ENCODE data around the gene CAMSAP2. TPM values are rescaled to one million over a fixed set of nuclear protein-coding genes. Genes with fewer than 3 reads are reported as not detected.

Gene CAMSAP2
- total RNA-seq, 1 donor from 2014 or later: 47.9 TPM

DNA sequence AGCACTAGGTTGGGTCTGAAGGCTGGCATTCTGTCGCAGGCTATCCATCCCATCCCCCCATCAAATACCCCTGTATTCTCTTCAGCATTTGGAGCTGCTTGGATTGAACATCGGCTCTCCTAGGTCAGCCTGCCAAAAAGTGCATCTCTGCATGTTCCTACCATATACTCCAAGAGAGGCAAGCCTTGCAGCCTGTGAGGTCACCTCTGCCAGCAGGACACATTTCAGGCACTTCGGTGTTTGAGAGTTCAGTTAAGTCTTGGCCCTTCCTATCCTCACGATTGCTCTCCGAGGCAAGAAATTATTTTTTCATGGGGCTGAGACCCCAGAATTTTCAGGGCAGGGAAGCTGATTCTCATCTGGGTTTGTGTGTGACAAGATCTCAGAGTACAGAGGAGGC, 136.7 kb downstream of the CAMSAP2 start:
- Mint-ChIP-seq H3K4me3 (no peak overlapping the region), H3K4me1 (peaks cover 9% of the 10 kb centered on the region), H3K36me3 (no peaks in the 10 kb centered on the region), H3K27ac (no peak overlapping the region), H3K27me3 (ENCODE audit: low read depth) (no peaks in the 10 kb centered on the region), H3K9me3 (no peaks in the 10 kb centered on the region)
- no peak for DNase-seq (ENCODE audit: low spot score in 2 of 2, unreplicated experiment in 2 of 2)
- TF ChIP-seq, protein P1, sequence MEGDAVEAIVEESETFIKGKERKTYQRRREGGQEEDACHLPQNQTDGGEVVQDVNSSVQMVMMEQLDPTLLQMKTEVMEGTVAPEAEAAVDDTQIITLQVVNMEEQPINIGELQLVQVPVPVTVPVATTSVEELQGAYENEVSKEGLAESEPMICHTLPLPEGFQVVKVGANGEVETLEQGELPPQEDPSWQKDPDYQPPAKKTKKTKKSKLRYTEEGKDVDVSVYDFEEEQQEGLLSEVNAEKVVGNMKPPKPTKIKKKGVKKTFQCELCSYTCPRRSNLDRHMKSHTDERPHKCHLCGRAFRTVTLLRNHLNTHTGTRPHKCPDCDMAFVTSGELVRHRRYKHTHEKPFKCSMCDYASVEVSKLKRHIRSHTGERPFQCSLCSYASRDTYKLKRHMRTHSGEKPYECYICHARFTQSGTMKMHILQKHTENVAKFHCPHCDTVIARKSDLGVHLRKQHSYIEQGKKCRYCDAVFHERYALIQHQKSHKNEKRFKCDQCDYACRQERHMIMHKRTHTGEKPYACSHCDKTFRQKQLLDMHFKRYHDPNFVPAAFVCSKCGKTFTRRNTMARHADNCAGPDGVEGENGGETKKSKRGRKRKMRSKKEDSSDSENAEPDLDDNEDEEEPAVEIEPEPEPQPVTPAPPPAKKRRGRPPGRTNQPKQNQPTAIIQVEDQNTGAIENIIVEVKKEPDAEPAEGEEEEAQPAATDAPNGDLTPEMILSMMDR (IDR thresholded peaks at IDR 0.05; ENCODE audit: unreplicated experiment): no peak

- Mint-ChIP-seq H3K27me3 (ENCODE audit: low read depth) (no peaks in the 10 kb centered on the region), H3K4me3 (no peak overlapping the region), H3K27ac (no peak overlapping the region), H3K36me3 (no peaks in the 10 kb centered on the region), H3K4me1 (peaks cover 9% of the 10 kb centered on the region), H3K9me3 (no peaks in the 10 kb centered on the region)
- TF ChIP-seq, protein P1 (IDR thresholded peaks at IDR 0.05; ENCODE audit: unreplicated experiment): no peak
- no peak for DNase-seq (ENCODE audit: low spot score in 2 of 2, unreplicated experiment in 2 of 2)
Measured at GRCh38 chr1:200877010-200877409, 138.3 kb downstream of the CAMSAP2 start.

DNA sequence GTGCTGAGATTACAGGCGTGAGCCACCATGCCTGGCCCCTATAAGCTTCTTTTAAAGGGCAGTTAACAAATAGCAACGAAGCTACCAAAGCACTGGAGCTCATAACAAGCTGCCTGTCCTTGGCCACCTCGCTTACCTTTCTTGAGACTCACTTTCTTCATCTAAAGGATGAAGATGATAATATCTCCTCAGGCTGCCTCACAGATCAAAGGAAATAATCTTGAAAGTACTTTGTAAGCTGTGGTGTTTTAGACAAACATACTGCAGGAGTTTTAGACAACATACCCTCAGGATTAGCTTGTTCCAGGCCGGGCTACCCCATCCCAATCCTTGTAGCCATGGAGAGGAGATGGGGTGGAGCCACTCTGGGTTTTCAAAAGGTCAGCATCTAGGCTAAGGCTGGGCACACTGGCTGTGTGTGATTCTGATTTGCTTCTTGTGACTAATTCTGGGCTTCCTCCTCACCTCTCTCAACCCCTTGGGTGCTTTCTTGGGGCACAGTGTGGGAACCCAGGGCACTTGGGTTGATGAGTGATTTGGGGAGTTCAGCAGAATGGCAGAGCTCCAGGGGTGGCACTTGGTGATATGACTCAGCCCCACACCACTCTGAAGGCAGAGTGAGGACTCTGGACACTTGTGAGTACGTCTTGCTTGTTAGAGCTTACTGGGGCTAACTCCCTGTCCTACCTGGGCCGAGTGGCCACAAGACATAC, 139.3 kb downstream of the CAMSAP2 start:
- H3K27ac Mint-ChIP-seq: no peak overlapping the region
- H3K36me3 Mint-ChIP-seq: no peaks in the 10 kb centered on the region
- no peaks in the 10 kb centered on the region for H3K9me3 Mint-ChIP-seq
- TF ChIP-seq, protein P1 (IDR thresholded peaks at IDR 0.05; ENCODE audit: unreplicated experiment): no peak
- H3K27me3 Mint-ChIP-seq (ENCODE audit: low read depth): no peaks in the 10 kb centered on the region
- peaks cover 9% of the 10 kb centered on the region for H3K4me1 Mint-ChIP-seq
- no peak overlapping the region for H3K4me3 Mint-ChIP-seq
- DNase-seq (ENCODE audit: low spot score in 2 of 2, unreplicated experiment in 2 of 2): no peak

- H3K4me1 Mint-ChIP-seq: peaks cover 9% of the 10 kb centered on the region
- H3K27ac Mint-ChIP-seq: no peak overlapping the region
- TF ChIP-seq, protein P1 (IDR thresholded peaks at IDR 0.05; ENCODE audit: unreplicated experiment): no peak
- no peaks in the 10 kb centered on the region for H3K27me3 Mint-ChIP-seq (ENCODE audit: low read depth)
- no peak for DNase-seq (ENCODE audit: low spot score in 2 of 2, unreplicated experiment in 2 of 2)
- no peaks in the 10 kb centered on the region for H3K36me3 Mint-ChIP-seq
- H3K9me3 Mint-ChIP-seq: no peaks in the 10 kb centered on the region
- H3K4me3 Mint-ChIP-seq: no peak overlapping the region
Measured at GRCh38 chr1:200880212-200880611, 141.5 kb downstream of the CAMSAP2 start.

DNA sequence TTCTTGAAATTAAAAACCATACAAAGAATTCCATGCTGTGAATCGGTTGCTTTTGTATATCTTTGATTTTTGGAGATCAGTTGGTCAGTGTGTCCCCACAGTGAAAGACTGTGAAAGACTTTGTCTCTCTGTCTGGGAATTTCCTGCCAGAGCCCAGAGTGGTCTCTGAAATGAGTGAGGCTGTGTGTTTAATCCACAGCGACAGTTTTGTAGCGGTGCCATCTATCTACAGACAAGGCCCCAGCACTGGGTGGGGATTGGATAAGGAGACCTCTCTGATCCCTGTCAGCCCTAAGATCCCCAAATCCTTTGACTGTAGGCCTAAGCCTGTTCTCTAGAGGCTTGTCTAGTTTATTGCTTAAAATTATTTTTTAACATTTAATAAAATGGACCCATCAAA, 144.4 kb downstream of the CAMSAP2 start:
- DNase-seq (ENCODE audit: low spot score in 2 of 2, unreplicated experiment in 2 of 2): no peak
- H3K4me1 Mint-ChIP-seq: no peaks in the 10 kb centered on the region
- no peak overlapping the region for H3K4me3 Mint-ChIP-seq
- no peak overlapping the region for H3K27ac Mint-ChIP-seq
- H3K36me3 Mint-ChIP-seq: no peaks in the 10 kb centered on the region
- no peaks in the 10 kb centered on the region for H3K9me3 Mint-ChIP-seq
- TF ChIP-seq, protein P1 (IDR thresholded peaks at IDR 0.05; ENCODE audit: unreplicated experiment): no peak
- no peaks in the 10 kb centered on the region for H3K27me3 Mint-ChIP-seq (ENCODE audit: low read depth)
